OCI-LY3 (cell line): Measurements from ENCODE around the gene SLC8A1.

Experiments used
- CTCF ChIP-seq: fragments of 200-600, 300-600 bp; sonication (generic); IDR thresholded peaks from 2 replicates; pipeline ENCODE4 v1.5.1; 2014; ENCODE audit warnings: antibody characterized with exemption, low read length, low read depth
- EZH2phosphoT487 ChIP-seq: fragments of 200-600 bp; shearing (Covaris generic); IDR thresholded peaks from 2 replicates; pipeline ENCODE4 v1.6.1; 2018; ENCODE audit warnings: antibody characterized with exemption, mixed run types, low read depth

- no peak for TF ChIP-seq CTCF
- no peak for TF ChIP-seq EZH2phosphoT487
Measured at GRCh38 chr2:40129725-40130124, 322.2 kb downstream of the SLC8A1 start.
